K562 (cell line): ENCODE data around the gene HSBP1L1. TPM values are rescaled to one million over a fixed set of nuclear protein-coding genes. Genes with fewer than 3 reads are reported as not detected.

Experiments
- BRD4 ChIP-seq: fragments of 200-600 bp; sonication (generic); IDR thresholded peaks from 2 replicates; pipeline ENCODE4 v1.6.1; 2017; ENCODE audit warnings: inconsistent platforms
- CHD4 ChIP-seq: fragments of 200-600 bp; sonication (generic); IDR thresholded peaks from 3 replicates; pipeline ENCODE4 v1.6.1; 2012; ENCODE audit warnings: low read depth, mild to moderate bottlenecking, mixed read lengths, low read length, inconsistent platforms; ENCODE audit not compliant: insufficient read depth, insufficient replicate concordance, poor library complexity, severe bottlenecking
- E2F3 ChIP-seq: fragments of 250-450 bp; sonication (Bioruptor Pico); IDR thresholded peaks from 2 replicates; pipeline ENCODE4 v1.4.0; 2020; ENCODE audit warnings: mild to moderate bottlenecking
- FIP1L1 ChIP-seq: fragments of 200-400 bp; formaldehyde crosslinking; IDR thresholded peaks from 2 replicates; pipeline ENCODE4 v1.6.1; 2018; ENCODE audit warnings: mild to moderate bottlenecking, low read depth, low read length; ENCODE audit not compliant: poor library complexity, severe bottlenecking
- NR1H2 ChIP-seq: sonication (generic); formaldehyde crosslinking; IDR thresholded peaks from 2 replicates; pipeline ENCODE4 v1.4.0; 2020; ENCODE audit warnings: mild to moderate bottlenecking, missing genetic modification reagents
- RHOXF2B ChIP-seq: fragments of 250-450 bp; sonication (Bioruptor Pico); conservative IDR thresholded peaks from 2 replicates; pipeline ENCODE4 v1.5.1; 2021
- ZNF263 ChIP-seq: sonication (generic); formaldehyde crosslinking; IDR thresholded peaks from 2 replicates; pipeline ENCODE4 v1.8.0; 2022; ENCODE audit warnings: mild to moderate bottlenecking, missing genetic modification reagents, borderline replicate concordance
- ZNF431 ChIP-seq: sonication (generic); formaldehyde crosslinking; IDR thresholded peaks from 2 replicates; pipeline ENCODE4 v1.8.0; 2022; ENCODE audit warnings: mild to moderate bottlenecking, missing genetic modification reagents
- polyA plus RNA-seq, 8 experiments: library from polyadenylated mRNA; depleted of rRNA in 4 of 8; stranded (reverse) in 5 of 8; unstranded in 3 of 8; fragments of >200 nt; fragmentation: Nextera tagmentation in 2 of 8; fragmentation: Illumina TruSeq in 1 of 8; extraction: Ambion mirVana in 2 of 8; extraction: Trizol in 1 of 8; gene quantifications; 2 replicates each; pipeline versions ENCODE4 v1.2.1 to v1.2.3, GENCODE V29; 2011 to 2014; ENCODE audit warnings: inconsistent platforms in 1 of 8, missing spikeins in 1 of 8
- total RNA-seq, 7 experiments: library from RNA; depleted of rRNA in 6 of 7; stranded (reverse); fragments of >200 nt in 6 of 7; fragmentation: Illumina TruSeq in 2 of 7; extraction: Trizol in 2 of 7; gene quantifications; 2 replicates each; pipeline versions ENCODE4 v1.2.1 to v1.2.3, GENCODE V29; 2011 to 2021; ENCODE audit warnings: low replicate concordance in 1 of 7
- TF ChIP-seq, protein P1 (sequence below): IDR thresholded peaks from 2 replicates; pipeline ENCODE4 v1.6.1; 2011; ENCODE audit warnings: borderline replicate concordance, low read depth, mild to moderate bottlenecking, moderate library complexity, low read length; ENCODE audit not compliant: insufficient read depth, poor library complexity, severe bottlenecking
- TF ChIP-seq, protein P2 (sequence below), 2 experiments: IDR thresholded peaks; 2 replicates each; pipeline ENCODE4 v1.6.1; 2011; ENCODE audit warnings: borderline replicate concordance in 1 of 2, control low read depth in 1 of 2, low read depth in 1 of 2, low read length in 1 of 2, mild to moderate bottlenecking in 1 of 2, mixed read lengths in 1 of 2, moderate library complexity in 1 of 2; ENCODE audit not compliant: insufficient read depth in 1 of 2, insufficient read length in 1 of 2, poor library complexity in 1 of 2, severe bottlenecking in 1 of 2; ENCODE audit errors: extremely low read depth in 1 of 2
- TF ChIP-seq, protein P3 (sequence below): fragments of 250-450 bp; sonication (Bioruptor Pico); IDR thresholded peaks from 2 replicates; pipeline ENCODE4 v1.6.1; 2021; ENCODE audit warnings: mild to moderate bottlenecking
- TF ChIP-seq, protein P4 (sequence below): fragments of 250-450 bp; sonication (Bioruptor Pico); IDR thresholded peaks from 2 replicates; pipeline ENCODE4 v1.8.0; 2021; ENCODE audit warnings: moderate library complexity, mild to moderate bottlenecking, inconsistent platforms
- TF ChIP-seq, protein P5 (sequence below), 3 experiments: IDR thresholded peaks in 2 of 3; conservative IDR thresholded peaks in 1 of 3; 2 replicates each; pipeline ENCODE4 v1.5.1; 2011 to 2012; ENCODE audit warnings: low read length in 3 of 3, mild to moderate bottlenecking in 3 of 3, control low read depth in 2 of 3, improper control_type of control experiment in 1 of 3, inconsistent platforms in 1 of 3, low read depth in 1 of 3, mixed read lengths in 1 of 3, moderate library complexity in 1 of 3; ENCODE audit not compliant: insufficient read depth in 2 of 3

Gene HSBP1L1
- total and polyA plus RNA-seq, 9 of the 15 experiments (the other 6 are each of a cell fraction or from before 2014, with no cell fraction given) = 0.24 to 0.36 TPM; not detected in 7

DNA sequence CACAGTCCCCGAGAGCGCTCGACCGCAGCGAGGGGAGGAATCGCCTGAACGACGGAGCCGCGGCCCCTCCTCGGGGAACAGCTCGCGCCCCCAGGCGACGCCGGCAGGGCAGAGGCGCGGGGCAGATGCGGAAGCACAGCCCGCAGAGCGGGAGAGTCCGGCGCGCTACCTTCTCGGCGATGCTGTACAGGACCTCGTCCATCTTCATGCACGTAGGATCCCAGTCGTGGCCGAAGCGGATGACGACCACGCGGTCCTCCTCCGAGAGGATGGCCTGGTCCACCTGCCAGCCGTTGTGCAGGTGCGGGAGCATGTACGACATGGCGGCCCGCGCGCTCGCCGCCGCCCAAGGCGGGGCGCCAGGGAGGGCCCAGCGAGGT, 23.6 kb downstream of the HSBP1L1 start (continued):
- TF ChIP-seq, protein P1, sequence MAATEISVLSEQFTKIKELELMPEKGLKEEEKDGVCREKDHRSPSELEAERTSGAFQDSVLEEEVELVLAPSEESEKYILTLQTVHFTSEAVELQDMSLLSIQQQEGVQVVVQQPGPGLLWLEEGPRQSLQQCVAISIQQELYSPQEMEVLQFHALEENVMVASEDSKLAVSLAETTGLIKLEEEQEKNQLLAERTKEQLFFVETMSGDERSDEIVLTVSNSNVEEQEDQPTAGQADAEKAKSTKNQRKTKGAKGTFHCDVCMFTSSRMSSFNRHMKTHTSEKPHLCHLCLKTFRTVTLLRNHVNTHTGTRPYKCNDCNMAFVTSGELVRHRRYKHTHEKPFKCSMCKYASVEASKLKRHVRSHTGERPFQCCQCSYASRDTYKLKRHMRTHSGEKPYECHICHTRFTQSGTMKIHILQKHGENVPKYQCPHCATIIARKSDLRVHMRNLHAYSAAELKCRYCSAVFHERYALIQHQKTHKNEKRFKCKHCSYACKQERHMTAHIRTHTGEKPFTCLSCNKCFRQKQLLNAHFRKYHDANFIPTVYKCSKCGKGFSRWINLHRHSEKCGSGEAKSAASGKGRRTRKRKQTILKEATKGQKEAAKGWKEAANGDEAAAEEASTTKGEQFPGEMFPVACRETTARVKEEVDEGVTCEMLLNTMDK = peak; percentile 17
- TF ChIP-seq E2F3 (CRISPR knock-in tag) = 0 out of 2 replicates have a peak, but pooled peaks have one; percentile 26
- TF ChIP-seq NR1H2 (CRISPR knock-in tag) = peak; percentile 51; the same call in 1 of the 2 replicates
- TF ChIP-seq BRD4 = 0 out of 2 replicates have a peak, but pooled peaks have one; percentile 49
- TF ChIP-seq, protein P2, sequence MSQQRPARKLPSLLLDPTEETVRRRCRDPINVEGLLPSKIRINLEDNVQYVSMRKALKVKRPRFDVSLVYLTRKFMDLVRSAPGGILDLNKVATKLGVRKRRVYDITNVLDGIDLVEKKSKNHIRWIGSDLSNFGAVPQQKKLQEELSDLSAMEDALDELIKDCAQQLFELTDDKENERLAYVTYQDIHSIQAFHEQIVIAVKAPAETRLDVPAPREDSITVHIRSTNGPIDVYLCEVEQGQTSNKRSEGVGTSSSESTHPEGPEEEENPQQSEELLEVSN (IDR thresholded peaks at IDR 0.05; ENCODE audit: borderline replicate concordance in 1 of 2, extremely low read depth in 1 of 2, insufficient read depth in 1 of 2, insufficient read length in 1 of 2, low read depth in 1 of 2, low read length in 1 of 2, poor library complexity in 1 of 2, severe bottlenecking in 1 of 2) = peak; percentile 81 to 91
- no peak for TF ChIP-seq RHOXF2B (CRISPR knock-in tag)
- TF ChIP-seq, protein P3, sequence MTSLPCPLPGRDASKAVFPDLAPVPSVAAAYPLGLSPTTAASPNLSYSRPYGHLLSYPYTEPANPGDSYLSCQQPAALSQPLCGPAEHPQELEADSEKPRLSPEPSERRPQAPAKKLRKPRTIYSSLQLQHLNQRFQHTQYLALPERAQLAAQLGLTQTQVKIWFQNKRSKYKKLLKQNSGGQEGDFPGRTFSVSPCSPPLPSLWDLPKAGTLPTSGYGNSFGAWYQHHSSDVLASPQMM (CRISPR knock-in tag) = no peak
- TF ChIP-seq FIP1L1 = peak; percentile 29
- TF ChIP-seq, protein P4, sequence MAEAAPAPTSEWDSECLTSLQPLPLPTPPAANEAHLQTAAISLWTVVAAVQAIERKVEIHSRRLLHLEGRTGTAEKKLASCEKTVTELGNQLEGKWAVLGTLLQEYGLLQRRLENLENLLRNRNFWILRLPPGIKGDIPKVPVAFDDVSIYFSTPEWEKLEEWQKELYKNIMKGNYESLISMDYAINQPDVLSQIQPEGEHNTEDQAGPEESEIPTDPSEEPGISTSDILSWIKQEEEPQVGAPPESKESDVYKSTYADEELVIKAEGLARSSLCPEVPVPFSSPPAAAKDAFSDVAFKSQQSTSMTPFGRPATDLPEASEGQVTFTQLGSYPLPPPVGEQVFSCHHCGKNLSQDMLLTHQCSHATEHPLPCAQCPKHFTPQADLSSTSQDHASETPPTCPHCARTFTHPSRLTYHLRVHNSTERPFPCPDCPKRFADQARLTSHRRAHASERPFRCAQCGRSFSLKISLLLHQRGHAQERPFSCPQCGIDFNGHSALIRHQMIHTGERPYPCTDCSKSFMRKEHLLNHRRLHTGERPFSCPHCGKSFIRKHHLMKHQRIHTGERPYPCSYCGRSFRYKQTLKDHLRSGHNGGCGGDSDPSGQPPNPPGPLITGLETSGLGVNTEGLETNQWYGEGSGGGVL (CRISPR knock-in tag) = no peak
- TF ChIP-seq, protein P5, sequence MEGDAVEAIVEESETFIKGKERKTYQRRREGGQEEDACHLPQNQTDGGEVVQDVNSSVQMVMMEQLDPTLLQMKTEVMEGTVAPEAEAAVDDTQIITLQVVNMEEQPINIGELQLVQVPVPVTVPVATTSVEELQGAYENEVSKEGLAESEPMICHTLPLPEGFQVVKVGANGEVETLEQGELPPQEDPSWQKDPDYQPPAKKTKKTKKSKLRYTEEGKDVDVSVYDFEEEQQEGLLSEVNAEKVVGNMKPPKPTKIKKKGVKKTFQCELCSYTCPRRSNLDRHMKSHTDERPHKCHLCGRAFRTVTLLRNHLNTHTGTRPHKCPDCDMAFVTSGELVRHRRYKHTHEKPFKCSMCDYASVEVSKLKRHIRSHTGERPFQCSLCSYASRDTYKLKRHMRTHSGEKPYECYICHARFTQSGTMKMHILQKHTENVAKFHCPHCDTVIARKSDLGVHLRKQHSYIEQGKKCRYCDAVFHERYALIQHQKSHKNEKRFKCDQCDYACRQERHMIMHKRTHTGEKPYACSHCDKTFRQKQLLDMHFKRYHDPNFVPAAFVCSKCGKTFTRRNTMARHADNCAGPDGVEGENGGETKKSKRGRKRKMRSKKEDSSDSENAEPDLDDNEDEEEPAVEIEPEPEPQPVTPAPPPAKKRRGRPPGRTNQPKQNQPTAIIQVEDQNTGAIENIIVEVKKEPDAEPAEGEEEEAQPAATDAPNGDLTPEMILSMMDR (IDR thresholded peaks at IDR 0.05 in 2 of 3, conservative IDR thresholded peaks at IDR 0.05 in 1 of 3; ENCODE audit: insufficient read depth in 2 of 3, low read depth in 1 of 3, low read length in 3 of 3) = peak; percentile 34 to 53 (median 49); a peak in 5 of 6 replicates
- TF ChIP-seq CHD4 = no peak
- 0 out of 2 replicates have a peak, but pooled peaks have one; percentile 38 for TF ChIP-seq ZNF263 (CRISPR knock-in tag)
- TF ChIP-seq ZNF431 (CRISPR knock-in tag) = 0 out of 2 replicates have a peak, but pooled peaks have one; percentile 12
